22Rv1 (cell line): ENCODE data around the gene SGK1.

Experiments used
- H3K27ac ChIP-seq: fragments of 450-650 bp; 2 replicates; pipeline ENCODE4 v1.5.1; 2017
- ZFX ChIP-seq: fragments of 450-650 bp; IDR thresholded peaks from 2 replicates; pipeline ENCODE4 v1.6.1; 2017; ENCODE audit warnings: antibody characterized with exemption, borderline replicate concordance
- TF ChIP-seq, protein P1 (sequence below): fragments of 450-650 bp; IDR thresholded peaks from 2 replicates; pipeline ENCODE4 v1.5.1; 2017; ENCODE audit warnings: mild to moderate bottlenecking

SGK1 gene

DNA sequence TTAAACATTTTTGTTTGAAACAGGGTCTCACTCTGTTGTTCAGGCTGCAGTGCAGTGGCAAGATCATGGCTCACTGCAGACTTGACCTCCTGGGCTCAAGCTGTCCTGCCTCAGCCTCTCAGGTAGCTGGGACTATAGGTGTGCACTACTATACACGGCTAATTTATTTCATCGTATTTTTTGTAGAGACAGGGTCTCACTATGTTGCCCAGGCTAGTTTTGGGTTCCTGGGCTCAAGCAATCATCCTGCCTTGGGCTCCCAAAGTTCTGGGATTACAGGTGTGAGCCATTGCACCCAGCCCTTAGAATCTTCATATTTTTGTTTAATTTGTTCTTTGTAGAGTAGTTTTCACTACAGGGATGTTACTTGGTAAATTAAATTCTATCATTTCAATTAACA, 67.1 kb downstream of the SGK1 start:
- no peak overlapping the region for H3K27ac ChIP-seq
- TF ChIP-seq, protein P1, sequence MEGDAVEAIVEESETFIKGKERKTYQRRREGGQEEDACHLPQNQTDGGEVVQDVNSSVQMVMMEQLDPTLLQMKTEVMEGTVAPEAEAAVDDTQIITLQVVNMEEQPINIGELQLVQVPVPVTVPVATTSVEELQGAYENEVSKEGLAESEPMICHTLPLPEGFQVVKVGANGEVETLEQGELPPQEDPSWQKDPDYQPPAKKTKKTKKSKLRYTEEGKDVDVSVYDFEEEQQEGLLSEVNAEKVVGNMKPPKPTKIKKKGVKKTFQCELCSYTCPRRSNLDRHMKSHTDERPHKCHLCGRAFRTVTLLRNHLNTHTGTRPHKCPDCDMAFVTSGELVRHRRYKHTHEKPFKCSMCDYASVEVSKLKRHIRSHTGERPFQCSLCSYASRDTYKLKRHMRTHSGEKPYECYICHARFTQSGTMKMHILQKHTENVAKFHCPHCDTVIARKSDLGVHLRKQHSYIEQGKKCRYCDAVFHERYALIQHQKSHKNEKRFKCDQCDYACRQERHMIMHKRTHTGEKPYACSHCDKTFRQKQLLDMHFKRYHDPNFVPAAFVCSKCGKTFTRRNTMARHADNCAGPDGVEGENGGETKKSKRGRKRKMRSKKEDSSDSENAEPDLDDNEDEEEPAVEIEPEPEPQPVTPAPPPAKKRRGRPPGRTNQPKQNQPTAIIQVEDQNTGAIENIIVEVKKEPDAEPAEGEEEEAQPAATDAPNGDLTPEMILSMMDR, result no peak
- no peak for TF ChIP-seq ZFX

DNA sequence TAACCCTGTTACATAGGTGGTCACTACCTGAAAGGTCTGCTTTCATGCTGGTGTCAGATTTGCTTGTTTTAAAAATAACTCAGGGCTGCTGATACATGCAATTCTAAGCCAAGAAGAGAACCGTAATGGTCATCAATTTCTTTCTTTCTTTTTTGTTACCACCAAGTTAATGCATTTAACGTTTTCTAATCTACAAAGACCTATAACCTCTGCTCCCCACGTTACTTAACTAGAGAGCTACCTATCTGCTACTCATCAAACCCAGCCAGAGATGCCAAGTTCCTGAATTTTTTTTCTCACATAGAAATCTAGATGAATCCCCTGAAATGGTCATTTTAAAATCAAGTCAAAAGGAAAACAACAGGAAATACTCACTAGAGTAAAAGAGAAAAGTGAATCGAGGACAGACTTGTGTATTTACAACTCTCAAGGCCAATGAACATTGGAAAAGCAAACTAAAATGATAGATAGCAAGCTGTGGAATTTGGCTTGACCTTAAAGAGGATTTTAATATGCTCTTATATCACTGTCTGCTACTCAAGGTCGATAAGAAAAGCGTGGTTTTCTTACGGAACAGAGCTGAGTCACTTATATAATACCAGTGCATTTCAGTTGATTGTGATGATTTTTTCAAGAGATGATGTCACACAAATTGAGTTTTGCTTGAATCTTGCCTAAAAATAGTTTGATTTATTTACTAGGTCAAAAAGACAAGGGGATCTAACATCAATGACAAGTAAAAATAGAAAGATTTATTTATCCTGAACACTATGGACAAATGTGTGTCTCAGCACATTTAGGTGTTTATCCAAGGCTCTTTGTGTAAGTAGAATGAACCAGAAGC, 67.9 kb downstream of the SGK1 start:
- H3K27ac ChIP-seq, result no peak overlapping the region
- TF ChIP-seq ZFX, result no peak
- TF ChIP-seq, protein P1, result no peak

DNA sequence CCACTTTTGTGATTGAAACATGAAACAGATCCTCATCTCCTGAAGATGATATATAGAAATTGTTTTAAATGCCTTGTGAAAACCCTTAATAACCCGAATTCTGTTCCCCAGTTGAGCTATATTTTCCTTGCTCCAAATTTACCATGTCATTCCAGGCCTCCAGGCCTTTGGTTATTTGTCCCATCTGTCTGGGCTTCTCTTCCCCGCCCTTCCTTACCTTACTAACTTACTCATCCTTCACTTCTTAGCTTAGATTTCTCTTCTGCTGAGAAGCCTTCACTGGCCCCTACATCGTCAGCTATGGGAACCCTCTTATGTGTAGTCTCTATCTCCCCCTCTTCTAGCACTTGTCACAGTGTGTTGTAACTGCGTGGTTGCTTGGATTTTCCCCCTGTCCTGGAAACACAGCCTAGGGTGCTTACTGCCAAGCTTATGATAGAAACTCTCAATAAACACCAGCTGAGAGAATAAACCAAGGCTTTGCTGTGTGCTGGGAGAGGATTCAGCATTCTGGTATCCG, 68.6 kb downstream of the SGK1 start:
- TF ChIP-seq ZFX, result no peak
- TF ChIP-seq, protein P1, result no peak
- no peak overlapping the region for H3K27ac ChIP-seq

DNA sequence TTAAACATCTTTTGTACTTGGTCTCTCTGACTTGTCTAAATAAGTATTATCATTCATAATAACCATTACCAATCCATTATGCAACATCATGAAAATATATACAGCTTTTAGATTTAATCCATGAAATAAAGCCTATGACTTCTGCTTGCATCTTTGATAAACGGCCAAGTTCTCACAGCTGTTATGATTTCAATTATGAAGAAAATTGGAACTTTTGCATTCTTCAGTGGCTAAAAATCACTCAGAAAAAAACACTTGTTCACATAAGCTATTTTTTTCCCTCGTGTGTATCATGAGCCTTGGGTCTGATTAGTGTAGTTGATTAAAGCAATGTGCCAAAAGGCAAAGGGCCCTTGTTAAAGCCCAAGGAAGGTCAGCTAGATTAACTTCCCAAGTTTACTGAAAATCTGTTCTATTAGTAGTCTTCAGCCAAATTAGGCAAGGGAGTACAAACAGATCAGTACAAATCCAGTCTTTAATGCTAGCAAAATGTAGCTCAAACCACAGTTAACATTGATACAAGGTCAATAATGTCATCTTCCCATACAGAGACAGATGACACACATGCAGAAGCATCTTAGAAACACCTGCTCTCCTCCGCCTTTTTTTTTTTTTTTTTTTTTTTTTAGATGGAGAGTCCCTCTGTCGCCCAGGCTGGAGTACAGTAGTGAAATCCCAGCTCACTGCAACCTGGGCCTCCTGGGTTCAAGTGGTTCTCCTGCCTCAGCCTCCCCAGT, 69.9 kb downstream of the SGK1 start:
- no peak overlapping the region for H3K27ac ChIP-seq
- TF ChIP-seq, protein P1, result no peak
- no peak for TF ChIP-seq ZFX

DNA sequence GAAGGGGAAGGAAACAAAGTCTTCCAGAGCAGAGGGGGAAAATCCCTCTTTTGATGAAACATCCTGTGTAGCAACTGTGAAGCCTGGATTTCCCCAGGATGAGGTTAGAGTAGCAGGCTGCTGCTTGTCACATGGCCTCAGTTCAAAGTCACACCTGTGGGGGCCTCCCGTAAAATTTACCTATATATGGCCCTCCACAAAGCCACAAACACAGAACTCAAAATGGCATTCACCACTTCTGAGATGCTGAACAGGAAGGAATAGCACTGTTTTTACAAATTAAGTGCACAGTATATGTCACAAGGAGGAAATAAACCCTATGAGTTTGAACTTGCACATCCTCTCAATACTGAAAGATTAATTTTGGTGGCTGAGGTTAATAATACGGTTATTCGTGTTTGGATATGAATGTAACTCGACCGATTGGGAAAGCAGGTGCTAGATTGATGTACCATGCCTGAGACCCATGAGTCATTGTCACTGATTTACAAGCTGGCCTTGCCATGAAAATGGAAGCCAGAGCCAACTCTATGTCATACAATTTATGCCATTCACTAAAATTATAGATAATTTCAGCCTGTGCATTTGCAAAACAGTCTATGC, 70.6 kb downstream of the SGK1 start:
- no peak overlapping the region for H3K27ac ChIP-seq
- TF ChIP-seq ZFX, result no peak
- TF ChIP-seq, protein P1, result no peak

DNA sequence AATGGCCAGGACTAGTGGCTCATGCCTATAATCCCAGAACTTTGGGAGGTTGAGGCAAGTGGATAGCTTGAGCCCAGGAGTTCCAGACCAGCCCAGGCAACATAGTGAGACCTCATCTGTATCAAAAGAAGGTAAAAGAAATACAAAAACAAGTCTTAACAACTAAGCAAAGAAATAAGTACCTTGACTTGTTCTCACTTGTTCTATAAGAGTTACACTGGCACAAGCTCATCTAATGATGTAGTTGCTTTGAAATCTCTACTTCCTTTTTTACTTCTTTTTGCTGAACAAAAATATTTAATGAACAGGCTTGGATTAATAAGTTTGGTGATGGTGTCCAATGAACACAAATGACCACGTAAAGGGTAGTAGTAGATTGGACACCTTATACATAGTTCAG, 72.2 kb downstream of the SGK1 start:
- no peak overlapping the region for H3K27ac ChIP-seq
- TF ChIP-seq, protein P1, result no peak
- TF ChIP-seq ZFX, result no peak
